Measurements from ENCODE around the gene PICALM. TPM values are rescaled to one million over a fixed set of nuclear protein-coding genes. Genes with fewer than 3 reads are reported as not detected.

PICALM gene
- total and polyA plus RNA-seq, 9 of the 15 experiments (the other 6 are each of a cell fraction or from before 2014, with no cell fraction given) = 41.3 to 990 (median 309) TPM

GRCh38 chr11:86041975-86042378, 26.9 kb downstream of the PICALM start (continued):
- TF ChIP-seq, protein P1, sequence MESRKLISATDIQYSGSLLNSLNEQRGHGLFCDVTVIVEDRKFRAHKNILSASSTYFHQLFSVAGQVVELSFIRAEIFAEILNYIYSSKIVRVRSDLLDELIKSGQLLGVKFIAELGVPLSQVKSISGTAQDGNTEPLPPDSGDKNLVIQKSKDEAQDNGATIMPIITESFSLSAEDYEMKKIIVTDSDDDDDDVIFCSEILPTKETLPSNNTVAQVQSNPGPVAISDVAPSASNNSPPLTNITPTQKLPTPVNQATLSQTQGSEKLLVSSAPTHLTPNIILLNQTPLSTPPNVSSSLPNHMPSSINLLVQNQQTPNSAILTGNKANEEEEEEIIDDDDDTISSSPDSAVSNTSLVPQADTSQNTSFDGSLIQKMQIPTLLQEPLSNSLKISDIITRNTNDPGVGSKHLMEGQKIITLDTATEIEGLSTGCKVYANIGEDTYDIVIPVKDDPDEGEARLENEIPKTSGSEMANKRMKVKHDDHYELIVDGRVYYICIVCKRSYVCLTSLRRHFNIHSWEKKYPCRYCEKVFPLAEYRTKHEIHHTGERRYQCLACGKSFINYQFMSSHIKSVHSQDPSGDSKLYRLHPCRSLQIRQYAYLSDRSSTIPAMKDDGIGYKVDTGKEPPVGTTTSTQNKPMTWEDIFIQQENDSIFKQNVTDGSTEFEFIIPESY (CRISPR knock-in tag; IDR thresholded peaks at IDR 0.05) = no peak
- TF ChIP-seq ZNF263 (CRISPR knock-in tag; IDR thresholded peaks at IDR 0.05; ENCODE audit: borderline replicate concordance) (no peak), FOXK2 (conservative IDR thresholded peaks at IDR 0.05 in 1 of 2, IDR thresholded peaks at IDR 0.05 in 1 of 2; ENCODE audit: low read depth in 2 of 2) (peak in 1 of 2 experiments; percentile 60; a peak in 1 of 4 replicates), SIRT6 (IDR thresholded peaks at IDR 0.05; ENCODE audit: low read depth, low read length) (no peak), SP1 (CRISPR knock-in tag; IDR thresholded peaks at IDR 0.05) (peak; percentile 52; the same call in 1 of the 2 replicates), MAFK (IDR thresholded peaks at IDR 0.05; ENCODE audit: low read length) (no peak), CXXC5 (CRISPR knock-in tag; IDR thresholded peaks at IDR 0.05) (0 out of 2 replicates have a peak, but pooled peaks have one; percentile 16), ZFX (CRISPR knock-in tag; IDR thresholded peaks at IDR 0.05) (no peak), TRIM28 (IDR thresholded peaks at IDR 0.05) (no peak), GTF2A2 (tag; IDR thresholded peaks at IDR 0.05) (no peak), IRF2 (CRISPR knock-in tag; IDR thresholded peaks at IDR 0.05) (no peak), NFIX (CRISPR knock-in tag; IDR thresholded peaks at IDR 0.05; ENCODE audit: low read depth) (no peak), PHB2 (IDR thresholded peaks at IDR 0.05; ENCODE audit: low read depth) (no peak), BDP1 (IDR thresholded peaks at IDR 0.05; ENCODE audit: insufficient read depth, insufficient read length) (no peak), CBFA2T3 (IDR thresholded peaks at IDR 0.05) (no peak), NFRKB (IDR thresholded peaks at IDR 0.05; ENCODE audit: low read depth) (no peak), ZNF23 (CRISPR knock-in tag; IDR thresholded peaks at IDR 0.05) (no peak), JUND (IDR thresholded peaks at IDR 0.05; ENCODE audit: borderline replicate concordance, low read depth, low read length) (peak; percentile 48; the same call in 1 of the 2 replicates), JUND (tag; IDR thresholded peaks at IDR 0.05; ENCODE audit: borderline replicate concordance, low read depth, low read length) (peak; percentile 34; the same call in 1 of the 3 replicates), HDAC3 (IDR thresholded peaks at IDR 0.05; ENCODE audit: borderline replicate concordance, partially characterized antibody) (peak; percentile 51), FIP1L1 (IDR thresholded peaks at IDR 0.05; ENCODE audit: low read depth, low read length, poor library complexity, severe bottlenecking) (no peak), TCF3 (CRISPR knock-in tag; IDR thresholded peaks at IDR 0.05) (peak; percentile 12; the same call in 1 of the 2 replicates), POLR2AphosphoS2 (IDR thresholded peaks at IDR 0.05; ENCODE audit: low read length) (no peak), CREM (IDR thresholded peaks at IDR 0.05; ENCODE audit: low read depth) (0 out of 2 replicates have a peak, but pooled peaks have one; percentile 14)
- TF ChIP-seq, protein P2, sequence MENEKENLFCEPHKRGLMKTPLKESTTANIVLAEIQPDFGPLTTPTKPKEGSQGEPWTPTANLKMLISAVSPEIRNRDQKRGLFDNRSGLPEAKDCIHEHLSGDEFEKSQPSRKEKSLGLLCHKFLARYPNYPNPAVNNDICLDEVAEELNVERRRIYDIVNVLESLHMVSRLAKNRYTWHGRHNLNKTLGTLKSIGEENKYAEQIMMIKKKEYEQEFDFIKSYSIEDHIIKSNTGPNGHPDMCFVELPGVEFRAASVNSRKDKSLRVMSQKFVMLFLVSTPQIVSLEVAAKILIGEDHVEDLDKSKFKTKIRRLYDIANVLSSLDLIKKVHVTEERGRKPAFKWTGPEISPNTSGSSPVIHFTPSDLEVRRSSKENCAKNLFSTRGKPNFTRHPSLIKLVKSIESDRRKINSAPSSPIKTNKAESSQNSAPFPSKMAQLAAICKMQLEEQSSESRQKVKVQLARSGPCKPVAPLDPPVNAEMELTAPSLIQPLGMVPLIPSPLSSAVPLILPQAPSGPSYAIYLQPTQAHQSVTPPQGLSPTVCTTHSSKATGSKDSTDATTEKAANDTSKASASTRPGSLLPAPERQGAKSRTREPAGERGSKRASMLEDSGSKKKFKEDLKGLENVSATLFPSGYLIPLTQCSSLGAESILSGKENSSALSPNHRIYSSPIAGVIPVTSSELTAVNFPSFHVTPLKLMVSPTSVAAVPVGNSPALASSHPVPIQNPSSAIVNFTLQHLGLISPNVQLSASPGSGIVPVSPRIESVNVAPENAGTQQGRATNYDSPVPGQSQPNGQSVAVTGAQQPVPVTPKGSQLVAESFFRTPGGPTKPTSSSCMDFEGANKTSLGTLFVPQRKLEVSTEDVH (IDR thresholded peaks at IDR 0.05; ENCODE audit: low read depth, partially characterized antibody) = no peak
- TF ChIP-seq, protein P3, sequence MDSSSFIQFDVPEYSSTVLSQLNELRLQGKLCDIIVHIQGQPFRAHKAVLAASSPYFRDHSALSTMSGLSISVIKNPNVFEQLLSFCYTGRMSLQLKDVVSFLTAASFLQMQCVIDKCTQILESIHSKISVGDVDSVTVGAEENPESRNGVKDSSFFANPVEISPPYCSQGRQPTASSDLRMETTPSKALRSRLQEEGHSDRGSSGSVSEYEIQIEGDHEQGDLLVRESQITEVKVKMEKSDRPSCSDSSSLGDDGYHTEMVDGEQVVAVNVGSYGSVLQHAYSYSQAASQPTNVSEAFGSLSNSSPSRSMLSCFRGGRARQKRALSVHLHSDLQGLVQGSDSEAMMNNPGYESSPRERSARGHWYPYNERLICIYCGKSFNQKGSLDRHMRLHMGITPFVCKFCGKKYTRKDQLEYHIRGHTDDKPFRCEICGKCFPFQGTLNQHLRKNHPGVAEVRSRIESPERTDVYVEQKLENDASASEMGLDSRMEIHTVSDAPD (CRISPR knock-in tag; IDR thresholded peaks at IDR 0.05) = no peak

Measured in K562 (cell line).